K562 (cell line): ENCODE measurements around the gene RHOB. TPM values are rescaled to one million over a fixed set of nuclear protein-coding genes. Genes with fewer than 3 reads are reported as not detected.

Experiments used
- ATAC-seq: fragments of 200-7000 bp; cut with Tn5 transposase; 3 replicates; pipeline ENCODE4 v1.9.1; 2020; ENCODE audit warnings: moderate library complexity
- BruUV-seq: library from RNA; stranded (reverse); fragments of 400-500 nt; replicated peaks from 2 replicates; lab custom pipeline; 2021; lab: Mats Ljungman, UMichigan
- CTCF ChIA-PET: fragments of 300-600 bp; formaldehyde crosslinking; extraction: SDS; loops from one replicate; lab custom pipeline; 2021; ENCODE audit warnings: low intra/inter-chr PET ratio; lab: Yijun Ruan, JAX
- POLR2A ChIA-PET: fragments of 300-600, 350-650 bp; sonication (Branson Sonifier 250); formaldehyde crosslinking; extraction: SDS; loops from one replicate; lab custom pipeline; 2021; ENCODE audit warnings: antibody characterized with exemption, inconsistent platforms; lab: Yijun Ruan, JAX
- DNase-seq, 4 experiments: peaks; one replicate each; pipeline versions ENCODE4 v3.0.0 to v3.0.0-alpha.2; 2011 to 2018; ENCODE audit warnings: low spot score in 3 of 4, mixed read lengths in 3 of 4; ENCODE audit errors: extremely low read depth in 1 of 4
- FAIRE-seq: peaks from 2 replicates; lab custom pipeline; 2011; peaks lifted over from hg19 to GRCh38; lab: Jason Lieb, UNC
- H2AFZ ChIP-seq: 2 replicates; pipeline ENCODE4 v1.6.0; 2011; ENCODE audit warnings: low read depth, low read length, control low read depth, inconsistent platforms
- H3K27ac ChIP-seq: fragments of 200-600 bp; 3 replicates; pipeline ENCODE4 v1.8.0; 2011; ENCODE audit warnings: low read depth, mild to moderate bottlenecking, control low read depth, inconsistent platforms, low read length, moderate library complexity, mixed read lengths; ENCODE audit errors: extremely low read depth
- H3K27me3 ChIP-seq, 2 experiments: fragments of 300-600 bp in 1 of 2; 2 replicates in 1 of 2; 3 replicates in 1 of 2; pipeline versions ENCODE4 v1.6.0 to v1.8.0; 2011; ENCODE audit warnings: inconsistent platforms in 2 of 2, low read length in 2 of 2, mild to moderate bottlenecking in 1 of 2, mixed read lengths in 1 of 2, moderate library complexity in 1 of 2; ENCODE audit not compliant: control insufficient read depth in 2 of 2, insufficient read depth in 2 of 2
- H3K36me3 ChIP-seq: fragments of 300-600 bp; 3 replicates; pipeline ENCODE4 v1.8.0; 2011; ENCODE audit warnings: mild to moderate bottlenecking, low read length, inconsistent platforms; ENCODE audit not compliant: control insufficient read depth, insufficient read depth
- H3K4me1 ChIP-seq, 2 experiments: fragments of 200-600 bp in 1 of 2; replicated peaks in 1 of 2; 2 replicates in 1 of 2; 3 replicates in 1 of 2; pipeline versions ENCODE4 v1.5.1 to v1.8.0; 2011; ENCODE audit warnings: inconsistent platforms in 2 of 2, low read length in 2 of 2, mild to moderate bottlenecking in 1 of 2, mixed read lengths in 1 of 2, moderate library complexity in 1 of 2; ENCODE audit not compliant: control insufficient read depth in 2 of 2, insufficient read depth in 2 of 2
- H3K4me2 ChIP-seq: 2 replicates; pipeline ENCODE4 v1.6.1; 2011; ENCODE audit warnings: low read length, control low read depth, inconsistent platforms, mixed read lengths; ENCODE audit not compliant: insufficient read depth
- H3K4me3 ChIP-seq: fragments of 200-600 bp; sonication (generic), shearing (Covaris generic); 2 replicates; pipeline ENCODE4 v1.5.1; 2016; ENCODE audit warnings: control low read depth, inconsistent platforms
- H3K79me2 ChIP-seq: fragments of 200-600 bp; 3 replicates; pipeline ENCODE4 v1.8.0; 2011; ENCODE audit warnings: low read length, inconsistent platforms; ENCODE audit not compliant: control insufficient read depth, insufficient read depth
- H3K9ac ChIP-seq, 2 experiments: 2 replicates each; pipeline versions ENCODE4 v1.6.0 to v1.6.1; 2011; ENCODE audit warnings: low read depth in 2 of 2, low read length in 2 of 2, control low read depth in 1 of 2, inconsistent platforms in 1 of 2, mild to moderate bottlenecking in 1 of 2, mixed read lengths in 1 of 2; ENCODE audit not compliant: insufficient read depth in 1 of 2
- H3K9me1 ChIP-seq: one replicate; pipeline ENCODE4 v1.6.0; 2011; ENCODE audit warnings: inconsistent platforms, mild to moderate bottlenecking, low read length, moderate library complexity; ENCODE audit not compliant: control insufficient read depth, insufficient read depth
- H3K9me3 ChIP-seq: replicated peaks from 2 replicates; pipeline ENCODE4 v1.5.1; 2011; ENCODE audit warnings: low read depth, low read length, inconsistent platforms; ENCODE audit not compliant: control insufficient read depth, insufficient read depth
- H4K20me1 ChIP-seq: replicated peaks from 2 replicates; pipeline ENCODE4 v1.6.1; 2011; ENCODE audit warnings: low read length, inconsistent platforms, mixed read lengths; ENCODE audit not compliant: control insufficient read depth, insufficient read depth
- DPF2 ChIP-seq: fragments of 450-650 bp; IDR thresholded peaks from 2 replicates; pipeline ENCODE4 v1.6.1; 2016
- E2F4 ChIP-seq: sonication (generic); formaldehyde crosslinking; IDR thresholded peaks from 2 replicates; pipeline ENCODE4 v1.8.0; 2022; ENCODE audit warnings: mild to moderate bottlenecking, low read depth, missing genetic modification reagents
- HNRNPUL1 ChIP-seq: fragments of 200-400 bp; formaldehyde crosslinking; IDR thresholded peaks from 2 replicates; pipeline ENCODE4 v1.6.1; 2017; ENCODE audit warnings: low read length
- JUND ChIP-seq, 2 experiments: IDR thresholded peaks; 2 replicates in 1 of 2; 3 replicates in 1 of 2; pipeline ENCODE4 v1.6.1; 2011; ENCODE audit warnings: borderline replicate concordance in 2 of 2, low read depth in 2 of 2, low read length in 2 of 2, improper control_type of control experiment in 1 of 2, missing biosample characterization in 1 of 2, missing genetic modification characterization in 1 of 2, missing genetic modification reagents in 1 of 2
- MTF1 ChIP-seq: fragments of 250-450 bp; sonication (Bioruptor Pico); IDR thresholded peaks from 2 replicates; pipeline ENCODE4 v1.9.0; 2021; ENCODE audit warnings: moderate library complexity, mild to moderate bottlenecking, inconsistent platforms, borderline replicate concordance
- NR0B1 ChIP-seq: fragments of 450-650 bp; IDR thresholded peaks from one replicate; pipeline ENCODE4 v1.6.1; 2018; ENCODE audit warnings: mild to moderate bottlenecking, moderate library complexity; ENCODE audit not compliant: partially characterized antibody
- SP1 ChIP-seq: sonication (generic); formaldehyde crosslinking; IDR thresholded peaks from 2 replicates; pipeline ENCODE4 v1.8.1; 2022; ENCODE audit warnings: mild to moderate bottlenecking, missing genetic modification reagents
- SRSF1 ChIP-seq: fragments of 200-400 bp; formaldehyde crosslinking; IDR thresholded peaks from 2 replicates; pipeline ENCODE4 v1.6.1; 2017; ENCODE audit warnings: mild to moderate bottlenecking, low read depth, low read length, moderate library complexity
- THRB ChIP-seq: fragments of 450-650 bp; formaldehyde crosslinking; conservative IDR thresholded peaks from 2 replicates; pipeline ENCODE4 v1.4.0; 2022; ENCODE audit warnings: mild to moderate bottlenecking, missing genetic modification characterization
- ZKSCAN1 ChIP-seq: fragments of 150-350 bp; IDR thresholded peaks from 2 replicates; pipeline ENCODE4 v1.6.1; 2016; ENCODE audit warnings: low read depth, low read length
- WGBS: fragments of 100-300 bp; shearing (Covaris generic); methylation state at CpG from one replicate; pipeline ENCODE4 v1.1.6; 2016; ENCODE audit warnings: low coverage, mixed read lengths; ENCODE audit not compliant: insufficient coverage; ENCODE audit errors: missing lambda C conversion rate; 5-methylcytosine and 5-hydroxymethylcytosine counted together
- in situ Hi-C: fragments of 300-500 bp; cut with MboI; formaldehyde crosslinking; loops from 4 replicates; pipeline ENCODE4 v1.15.0; 2018; ENCODE audit warnings: inconsistent platforms, mixed read lengths
- intact Hi-C: fragments of 100-400 bp; cut with micrococcal nuclease; formaldehyde crosslinking; loops from 2 replicates; pipeline ENCODE4 v1.14.2; 2022
- polyA plus RNA-seq, 8 experiments: library from polyadenylated mRNA; depleted of rRNA in 4 of 8; stranded (reverse) in 5 of 8; unstranded in 3 of 8; fragments of >200 nt; fragmentation: Nextera tagmentation in 2 of 8; fragmentation: Illumina TruSeq in 1 of 8; extraction: Ambion mirVana in 2 of 8; extraction: Trizol in 1 of 8; gene quantifications; 2 replicates each; pipeline versions ENCODE4 v1.2.1 to v1.2.3, GENCODE V29; 2011 to 2014; ENCODE audit warnings: inconsistent platforms in 1 of 8, missing spikeins in 1 of 8
- total RNA-seq, 7 experiments: library from RNA; depleted of rRNA in 6 of 7; stranded (reverse); fragments of >200 nt in 6 of 7; fragmentation: Illumina TruSeq in 2 of 7; extraction: Trizol in 2 of 7; gene quantifications; 2 replicates each; pipeline versions ENCODE4 v1.2.1 to v1.2.3, GENCODE V29; 2011 to 2021; ENCODE audit warnings: low replicate concordance in 1 of 7

The RHOB gene
- total and polyA plus RNA-seq, 9 of the 15 experiments (the other 6 are each of a cell fraction or from before 2014, with no cell fraction given) = 0.07 to 4.8 (median 1.1) TPM

GRCh38 chr2:20421336-20421987 is 25.4 kb upstream of the RHOB start:
- Histone ChIP-seq H3K4me3 (no peak overlapping the region), H3K4me1 (peaks cover 6 to 12% of the 10 kb centered on the region in 2 experiments), H3K9ac (peak overlapping the region in 1 of 2 experiments; percentile 46; a peak in 1 of 4 replicates), H2AFZ (no peak overlapping the region), H3K9me3 (no peaks in the 10 kb centered on the region), H4K20me1 (no peaks in the 10 kb centered on the region), H3K79me2 (no peaks in the 10 kb centered on the region), H3K4me2 (no peak overlapping the region), H3K27ac (no peak overlapping the region), H3K27me3 (peaks cover 0 to 18% of the 10 kb centered on the region in 2 experiments; a peak in 2 of 5 replicates), H3K36me3 (no peaks in the 10 kb centered on the region), H3K9me1 (no peaks in the 10 kb centered on the region)
- intact Hi-C loops = loop anchor here (5.0 to 10.0 kb wide), 2 partner anchors 179 to 317 kb away; no protein-coding TSS in a partner anchor
- BruUV-seq = no TSS peak
- WGBS = 33% methylated on average over 14 of the region's 14 CpGs
- POLR2A ChIA-PET = interaction anchor here (1.5 kb wide), 1 partner anchor 19 kb away, joined by 3 read pairs; no protein-coding TSS in a partner anchor
- FAIRE-seq (no peak), ATAC-seq (no peak), DNase-seq (no peak)
- in situ Hi-C loops = no loop called here
- CTCF ChIA-PET = no interaction called here
- TF ChIP-seq ZKSCAN1 (no peak), SRSF1 (no peak)

- no peak for DNase-seq
- Histone ChIP-seq H3K9me1 (no peaks in the 10 kb centered on the region), H3K36me3 (no peaks in the 10 kb centered on the region), H2AFZ (no peak overlapping the region), H3K27me3 (peaks cover 0 to 18% of the 10 kb centered on the region in 2 experiments; a peak in 2 of 5 replicates), H3K9ac (no peak overlapping the region), H3K9me3 (no peaks in the 10 kb centered on the region), H3K4me3 (no peak overlapping the region), H3K79me2 (no peaks in the 10 kb centered on the region), H4K20me1 (no peaks in the 10 kb centered on the region), H3K4me2 (no peak overlapping the region), H3K27ac (no peak overlapping the region), H3K4me1 (peaks cover 6 to 12% of the 10 kb centered on the region in 2 experiments)
- 37% methylated on average over 7 of the region's 7 CpGs for WGBS
- no peak for FAIRE-seq
- in situ Hi-C loops (no loop called here), intact Hi-C loops (loop anchor here (5.0 to 10.0 kb wide), 2 partner anchors 180 to 317 kb away; no protein-coding TSS in a partner anchor)
- ChIA-PET POLR2A (interaction anchor here (1.5 kb wide), 1 partner anchor 18 kb away, joined by 3 read pairs; no protein-coding TSS in a partner anchor), CTCF (no interaction called here)
- ATAC-seq = no peak
- BruUV-seq = no TSS peak
- no peak for TF ChIP-seq DPF2
- TF ChIP-seq E2F4 (CRISPR knock-in tag) = no peak
- TF ChIP-seq JUND (IDR thresholded peaks at IDR 0.05; ENCODE audit: borderline replicate concordance, low read depth, low read length) = no peak
- no peak for TF ChIP-seq JUND (tag; IDR thresholded peaks at IDR 0.05; ENCODE audit: borderline replicate concordance, low read depth, low read length)
- TF ChIP-seq HNRNPUL1 = no peak
- no peak for TF ChIP-seq MTF1 (CRISPR knock-in tag)
- TF ChIP-seq SP1 (CRISPR knock-in tag) = no peak
- TF ChIP-seq THRB (CRISPR knock-in tag) = no peak
- no peak for TF ChIP-seq NR0B1
Measured at GRCh38 chr2:20421988-20422370, 24.9 kb upstream of the RHOB start.
